Measurements from ENCODE around the gene NAB1.

NAB1 gene

GRCh38 chr2:190662754-190663153 lies 13.9 kb downstream of the NAB1 start:
- DNase-seq (ENCODE audit: low read depth in 2 of 2): no peak
- H3K4me3 ChIP-seq (replicated peaks in 1 of 2; ENCODE audit: low read depth in 2 of 2, low read length in 2 of 2): no peak overlapping the region
- no peak for TF ChIP-seq CTCF (IDR thresholded peaks at IDR 0.05; ENCODE audit: low read depth, low read length)

GRCh38 chr2:190663348-190663747 lies 14.5 kb downstream of the NAB1 start:
- H3K4me3 ChIP-seq (replicated peaks in 1 of 2; ENCODE audit: low read depth in 2 of 2, low read length in 2 of 2): no peak overlapping the region
- DNase-seq (ENCODE audit: low read depth in 2 of 2): peak in 1 of 2 donors; percentile 49
- TF ChIP-seq CTCF (IDR thresholded peaks at IDR 0.05; ENCODE audit: low read depth, low read length): no peak

- peak in 1 of 2 donors; percentile 42 for DNase-seq (ENCODE audit: low read depth in 2 of 2)
- no peak for TF ChIP-seq CTCF (IDR thresholded peaks at IDR 0.05; ENCODE audit: low read depth, low read length)
- no peak overlapping the region for H3K4me3 ChIP-seq (replicated peaks in 1 of 2; ENCODE audit: low read depth in 2 of 2, low read length in 2 of 2)
These were observed 15.0 kb downstream of the NAB1 start for GRCh38 chr2:190663839-190664238.

- no peak for TF ChIP-seq CTCF (IDR thresholded peaks at IDR 0.05; ENCODE audit: low read depth, low read length)
- H3K4me3 ChIP-seq (replicated peaks in 1 of 2; ENCODE audit: low read depth in 2 of 2, low read length in 2 of 2): no peak overlapping the region
- peak in 1 of 2 donors; percentile 80 for DNase-seq (ENCODE audit: low read depth in 2 of 2)
These were observed 15.4 kb downstream of the NAB1 start for GRCh38 chr2:190664240-190664639.

GRCh38 chr2:190666895-190667294 lies 18.0 kb downstream of the NAB1 start:
- no peak overlapping the region for H3K4me3 ChIP-seq (replicated peaks in 1 of 2; ENCODE audit: low read depth in 2 of 2, low read length in 2 of 2)
- no peak for DNase-seq (ENCODE audit: low read depth in 2 of 2)
- TF ChIP-seq CTCF (IDR thresholded peaks at IDR 0.05; ENCODE audit: low read depth, low read length): no peak

- TF ChIP-seq CTCF (IDR thresholded peaks at IDR 0.05; ENCODE audit: low read depth, low read length): no peak
- H3K4me3 ChIP-seq (replicated peaks in 1 of 2; ENCODE audit: low read depth in 2 of 2, low read length in 2 of 2): no peak overlapping the region
- DNase-seq (ENCODE audit: low read depth in 2 of 2): no peak
These were observed 20.0 kb downstream of the NAB1 start for GRCh38 chr2:190668892-190669291.

- DNase-seq (ENCODE audit: low read depth in 2 of 2): no peak
- TF ChIP-seq CTCF (IDR thresholded peaks at IDR 0.05; ENCODE audit: low read depth, low read length): no peak
- H3K4me3 ChIP-seq (replicated peaks in 1 of 2; ENCODE audit: low read depth in 2 of 2, low read length in 2 of 2): no peak overlapping the region
These were observed 21.5 kb downstream of the NAB1 start for GRCh38 chr2:190670182-190670946.
